Naive thymus-derived CD8-positive, alpha-beta T cell (primary cell): ENCODE data around the gene B3GNT3. TPM values are rescaled to one million over a fixed set of nuclear protein-coding genes. Genes with fewer than 3 reads are reported as not detected.

Experiments
- ATAC-seq, 2 donors: fragments of 150-1000 bp; cut with Tn5 transposase in 1 of 2; sonication (Bioruptor Pico), chemical (Tn5 transposase) in 1 of 2; 1 replicate in 1 of 2; 2 replicates in 1 of 2; pipeline ENCODE4 v1.10.0; 2021; ENCODE audit warnings: mild to moderate bottlenecking in 2 of 2, moderate library complexity in 2 of 2
- POLR2A ChIA-PET: fragments of 350-600 bp; sonication (Branson Sonifier 250); formaldehyde crosslinking; loops from one replicate; lab custom pipeline; 2021; ENCODE audit warnings: antibody characterized with exemption; lab: Charles Lee
- DNase-seq, 10 donors: peaks; one replicate each; pipeline versions ENCODE4 v3.0.0 to v3.0.0-alpha.2; 2020 to 2022
- H3K27ac Mint-ChIP-seq, 10 donors: one replicate each; pipeline ENCODE4 v1.8.0; 2020 to 2022; ENCODE audit warnings: mild to moderate bottlenecking in 10 of 10, mixed read lengths in 10 of 10, moderate library complexity in 4 of 10, inconsistent platforms in 1 of 10
- H3K27me3 Mint-ChIP-seq, 5 donors: one replicate each; pipeline ENCODE4 v1.8.0; 2021 to 2022; ENCODE audit warnings: mixed read lengths in 5 of 5
- H3K36me3 Mint-ChIP-seq, 3 donors: one replicate each; pipeline ENCODE4 v1.8.0; 2020 to 2022; ENCODE audit warnings: mixed read lengths in 3 of 3, mild to moderate bottlenecking in 2 of 3, inconsistent platforms in 1 of 3
- H3K4me1 Mint-ChIP-seq, 4 donors: one replicate each; pipeline ENCODE4 v1.8.0; 2021 to 2022; ENCODE audit warnings: mixed read lengths in 4 of 4
- H3K4me3 Mint-ChIP-seq, 10 donors: one replicate each; pipeline ENCODE4 v1.8.0; 2020 to 2022; ENCODE audit warnings: mild to moderate bottlenecking in 10 of 10, mixed read lengths in 10 of 10, moderate library complexity in 6 of 10, inconsistent platforms in 1 of 10
- H3K9me3 Mint-ChIP-seq, 9 donors: one replicate each; pipeline ENCODE4 v1.8.0; 2020 to 2022; ENCODE audit warnings: mixed read lengths in 9 of 9, mild to moderate bottlenecking in 3 of 9, inconsistent platforms in 1 of 9, moderate library complexity in 1 of 9
- polyA plus RNA-seq, 3 donors: library from polyadenylated mRNA; unstranded; fragments of 300-500 nt; fragmentation: Illumina TruSeq; gene quantifications; one replicate each; pipeline ENCODE4 v1.2.3, GENCODE V29; 2021
- total RNA-seq, 8 experiments: library from RNA in 2 of 8; stranded (reverse) in 2 of 8; gene quantifications; one replicate each; pipeline ENCODE4 v1.2.3 and lab custom pipeline; 2021 to 2026

Gene B3GNT3
- total RNA-seq (not detected), polyA plus RNA-seq (under 1 TPM in 2 of 3 donors, not detected in 1; 0.13 to 0.20 TPM), total RNA-seq (lab: John Stamatoyannopoulos, UW) (0 to 0.50 (median 0.07) reads per million in 6 experiments)

GRCh38 chr19:17794731-17795494 lies at the start of gene B3GNT3:
TSS of gene B3GNT3 (plus strand) at chr19:17795138. CDS start at chr19:17807808, 12,670 bp downstream.
- Mint-ChIP-seq H3K9me3 (no peaks in the 10 kb centered on the region), H3K4me1 (peaks cover 18 to 65% (median 56%) of the 10 kb centered on the region in 4 donors), H3K27ac (peak within 1 kb of the TSS; percentile 25 to 85 (median 74)), H3K36me3 (no peaks in the 10 kb centered on the region), H3K27me3 (peaks cover 0 to 10% (median 0%) of the 10 kb centered on the region in 5 donors), H3K4me3 (peak within 1 kb of the TSS; percentile 55 to 82 (median 70))
- peak; percentile 35 to 56 for ATAC-seq
- POLR2A ChIA-PET: interaction anchor here (0.5 to 1.7 kb wide), 8 partner anchors 9 to 312 kb away, joined by 3 to 7 read pairs (median 4); no protein-coding TSS in a partner anchor
- peak in 2 of 10 donors; percentile 44 to 48 for DNase-seq

GRCh38 chr19:17747205-17748098 lies 47.5 kb upstream of the B3GNT3 start:
- POLR2A ChIA-PET: interaction anchor here (1.0 to 2.4 kb wide), 5 partner anchors 8 to 112 kb away, joined by 3 to 12 read pairs (median 5); partner anchors contain the start of genes MAP1S and RPL18A
- H3K27ac Mint-ChIP-seq: peak overlapping the region in 9 of 10 donors; percentile 26 to 89 (median 71)
- peak; percentile 90 for ATAC-seq
- peak overlapping the region; percentile 71 to 97 (median 90) for H3K4me3 Mint-ChIP-seq
- DNase-seq: peak; percentile 90 to 97 (median 94)
- H3K4me1 Mint-ChIP-seq: peaks cover 23 to 56% (median 51%) of the 10 kb centered on the region in 4 donors
- H3K27me3 Mint-ChIP-seq: no peaks in the 10 kb centered on the region
- no peaks in the 10 kb centered on the region for H3K9me3 Mint-ChIP-seq
- no peaks in the 10 kb centered on the region for H3K36me3 Mint-ChIP-seq

- H3K27ac Mint-ChIP-seq: peak overlapping the region; percentile 51 to 97 (median 94)
- no peaks in the 10 kb centered on the region for H3K9me3 Mint-ChIP-seq
- peaks cover 23 to 64% (median 55%) of the 10 kb centered on the region in 4 donors for H3K4me1 Mint-ChIP-seq
- H3K4me3 Mint-ChIP-seq: peak overlapping the region; percentile 71 to 97 (median 90)
- POLR2A ChIA-PET: interaction anchor here (0.6 to 2.4 kb wide), 6 partner anchors 9 to 100 kb away, joined by 3 to 12 read pairs (median 5); partner anchors contain the start of gene MAP1S
- peaks cover 0 to 2% (median 0%) of the 10 kb centered on the region in 3 donors for H3K36me3 Mint-ChIP-seq
- H3K27me3 Mint-ChIP-seq: no peaks in the 10 kb centered on the region
- no peak for ATAC-seq
- DNase-seq: no peak
These were observed 45.9 kb upstream of the B3GNT3 start for GRCh38 chr19:17748884-17749638.

GRCh38 chr19:17749912-17750317 lies 45.0 kb upstream of the B3GNT3 start:
- POLR2A ChIA-PET: interaction anchor here (0.7 to 2.4 kb wide), 4 partner anchors 9 to 183 kb away, joined by 3 to 15 read pairs (median 8); partner anchors contain the start of genes CCDC124 and MAP1S
- Mint-ChIP-seq H3K4me3 (peak overlapping the region; percentile 79 to 97 (median 90)), H3K27ac (peak overlapping the region; percentile 29 to 97 (median 95)), H3K9me3 (no peaks in the 10 kb centered on the region), H3K27me3 (no peaks in the 10 kb centered on the region), H3K4me1 (peaks cover 27 to 69% (median 62%) of the 10 kb centered on the region in 4 donors), H3K36me3 (peaks cover 0 to 9% (median 1%) of the 10 kb centered on the region in 3 donors)
- DNase-seq: peak in 1 of 10 donors; percentile 15
- ATAC-seq: no peak

- peaks cover 32 to 81% (median 74%) of the 10 kb centered on the region in 4 donors for H3K4me1 Mint-ChIP-seq
- peak within 1 kb of the TSS; percentile 88 to 97 (median 94) for H3K4me3 Mint-ChIP-seq
- H3K27ac Mint-ChIP-seq: peak within 1 kb of the TSS; percentile 85 to 97 (median 96)
These were observed 43.6 kb upstream of the B3GNT3 start, which contains the start of gene FCHO1 for GRCh38 chr19:17751103-17751911. TSS of gene FCHO1 (plus strand) at chr19:17751477. CDS start at chr19:17755165, 3,688 bp downstream.

GRCh38 chr19:17751912-17752273 lies 43.0 kb upstream of the B3GNT3 start:
- Mint-ChIP-seq H3K4me3 (peak overlapping the region; percentile 88 to 97 (median 94)), H3K4me1 (peaks cover 30 to 80% (median 72%) of the 10 kb centered on the region in 4 donors), H3K36me3 (peaks cover 0 to 27% (median 5%) of the 10 kb centered on the region in 3 donors), H3K27me3 (no peaks in the 10 kb centered on the region), H3K9me3 (no peaks in the 10 kb centered on the region), H3K27ac (peak overlapping the region; percentile 85 to 97 (median 96))
- no peak for DNase-seq
- POLR2A ChIA-PET: interaction anchor here (1.0 to 1.9 kb wide), 6 partner anchors 11 to 241 kb away, joined by 3 to 15 read pairs (median 4); partner anchors contain the start of genes MAP1S, PGLS and RPL18A
- ATAC-seq: no peak

More at GRCh38 chr19:17751103-17751911, 43.6 kb upstream of the B3GNT3 start, which contains the start of gene FCHO1:
- H3K27me3 Mint-ChIP-seq: no peaks in the 10 kb centered on the region
- ATAC-seq: peak; percentile 70 to 76
- POLR2A ChIA-PET: interaction anchor here (0.5 to 1.9 kb wide), 15 partner anchors 10 to 575 kb away, joined by 3 to 15 read pairs (median 4); partner anchors contain the start of genes CCDC124, JAK3, JUND and MAP1S
- peak; percentile 66 to 94 (median 84) for DNase-seq
- H3K36me3 Mint-ChIP-seq: peaks cover 0 to 21% (median 5%) of the 10 kb centered on the region in 3 donors
- no peaks in the 10 kb centered on the region for H3K9me3 Mint-ChIP-seq

- DNase-seq: no peak
- H3K36me3 Mint-ChIP-seq: peaks cover 0 to 38% (median 5%) of the 10 kb centered on the region in 3 donors
- ATAC-seq: no peak
- peak overlapping the region in 8 of 10 donors; percentile 21 to 78 (median 58) for H3K27ac Mint-ChIP-seq
- peaks cover 34 to 75% (median 71%) of the 10 kb centered on the region in 4 donors for H3K4me1 Mint-ChIP-seq
- no peaks in the 10 kb centered on the region for H3K9me3 Mint-ChIP-seq
- peak overlapping the region in 4 of 10 donors; percentile 27 to 33 (median 30) for H3K4me3 Mint-ChIP-seq
- H3K27me3 Mint-ChIP-seq: no peaks in the 10 kb centered on the region
- POLR2A ChIA-PET: interaction anchor here (0.6 to 1.8 kb wide), 5 partner anchors 10 to 1641 kb away, joined by 4 to 6 read pairs (median 4); partner anchors contain the start of genes CCDC124 and JAK3
These were observed 41.9 kb upstream of the B3GNT3 start for GRCh38 chr19:17752865-17753639.

- Mint-ChIP-seq H3K4me3 (peak overlapping the region in 4 of 10 donors; percentile 10 to 58 (median 26)), H3K4me1 (peaks cover 32 to 72% (median 65%) of the 10 kb centered on the region in 4 donors), H3K27ac (peak overlapping the region in 7 of 10 donors; percentile 41 to 93 (median 77)), H3K9me3 (no peaks in the 10 kb centered on the region), H3K36me3 (peaks cover 0 to 44% (median 5%) of the 10 kb centered on the region in 3 donors), H3K27me3 (no peaks in the 10 kb centered on the region)
- ATAC-seq (no peak), DNase-seq (no peak)
- POLR2A ChIA-PET: interaction anchor here (1.3 to 2.2 kb wide), 3 partner anchors 31 to 106 kb away, joined by 3 to 5 read pairs (median 5); partner anchors contain the start of gene RPL18A
These were observed 41.0 kb upstream of the B3GNT3 start for GRCh38 chr19:17753976-17754375.

- H3K27me3 Mint-ChIP-seq: no peaks in the 10 kb centered on the region
- H3K27ac Mint-ChIP-seq: peak overlapping the region; percentile 79 to 93 (median 86)
- H3K9me3 Mint-ChIP-seq: no peaks in the 10 kb centered on the region
- DNase-seq (peak in 1 of 10 donors; percentile 27), ATAC-seq (no peak)
- POLR2A ChIA-PET: interaction anchor here (0.6 to 2.2 kb wide), 7 partner anchors 12 to 1077 kb away, joined by 3 to 8 read pairs (median 5); partner anchors contain the start of genes MAP1S, RPL18A and UPF1
- H3K4me3 Mint-ChIP-seq: peak overlapping the region in 8 of 10 donors; percentile 26 to 75 (median 46)
- peaks cover 26 to 66% (median 61%) of the 10 kb centered on the region in 4 donors for H3K4me1 Mint-ChIP-seq
- peaks cover 0 to 52% (median 5%) of the 10 kb centered on the region in 3 donors for H3K36me3 Mint-ChIP-seq
These were observed 40.1 kb upstream of the B3GNT3 start for GRCh38 chr19:17754634-17755442.
